Choroid plexus epithelial cell (primary cell): ENCODE results near the gene MYH9.

Experiments
- DNase-seq: peaks from one replicate; pipeline ENCODE4 v3.0.0-alpha.2; 2010; ENCODE audit warnings: low read depth
- H3K4me3 ChIP-seq: 2 replicates; pipeline ENCODE4 v1.5.1; 2011; ENCODE audit warnings: low read depth, mild to moderate bottlenecking, control low read depth, low read length, moderate library complexity
- TF ChIP-seq, protein P1 (sequence below): conservative IDR thresholded peaks from 2 replicates; pipeline ENCODE4 v1.5.1; 2011; ENCODE audit warnings: low read depth, mild to moderate bottlenecking, control low read depth, inconsistent platforms, low read length, moderate library complexity

Gene MYH9

DNA sequence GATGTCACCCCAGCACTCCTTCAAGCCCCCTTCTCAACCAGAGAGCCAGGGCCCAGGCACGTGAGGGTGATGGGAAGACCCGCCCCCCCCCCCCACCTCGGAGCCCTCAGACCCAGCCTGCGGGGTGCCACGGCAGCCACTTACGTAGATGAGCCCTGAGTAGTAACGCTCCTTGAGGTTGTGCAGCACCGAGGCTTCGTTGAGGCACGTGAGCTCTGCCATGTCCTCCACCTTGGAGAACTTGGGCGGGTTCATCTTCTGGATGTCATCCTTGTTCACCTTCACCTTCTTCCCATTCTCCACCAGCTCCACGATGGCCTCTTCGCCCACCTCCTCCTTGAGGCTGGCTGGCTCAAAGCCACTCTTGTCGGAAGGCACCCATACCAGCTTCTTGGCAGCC lies 39.0 kb downstream of the MYH9 start:
- H3K4me3 ChIP-seq, result no peak overlapping the region
- TF ChIP-seq, protein P1, sequence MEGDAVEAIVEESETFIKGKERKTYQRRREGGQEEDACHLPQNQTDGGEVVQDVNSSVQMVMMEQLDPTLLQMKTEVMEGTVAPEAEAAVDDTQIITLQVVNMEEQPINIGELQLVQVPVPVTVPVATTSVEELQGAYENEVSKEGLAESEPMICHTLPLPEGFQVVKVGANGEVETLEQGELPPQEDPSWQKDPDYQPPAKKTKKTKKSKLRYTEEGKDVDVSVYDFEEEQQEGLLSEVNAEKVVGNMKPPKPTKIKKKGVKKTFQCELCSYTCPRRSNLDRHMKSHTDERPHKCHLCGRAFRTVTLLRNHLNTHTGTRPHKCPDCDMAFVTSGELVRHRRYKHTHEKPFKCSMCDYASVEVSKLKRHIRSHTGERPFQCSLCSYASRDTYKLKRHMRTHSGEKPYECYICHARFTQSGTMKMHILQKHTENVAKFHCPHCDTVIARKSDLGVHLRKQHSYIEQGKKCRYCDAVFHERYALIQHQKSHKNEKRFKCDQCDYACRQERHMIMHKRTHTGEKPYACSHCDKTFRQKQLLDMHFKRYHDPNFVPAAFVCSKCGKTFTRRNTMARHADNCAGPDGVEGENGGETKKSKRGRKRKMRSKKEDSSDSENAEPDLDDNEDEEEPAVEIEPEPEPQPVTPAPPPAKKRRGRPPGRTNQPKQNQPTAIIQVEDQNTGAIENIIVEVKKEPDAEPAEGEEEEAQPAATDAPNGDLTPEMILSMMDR, result no peak
- no peak for DNase-seq

DNA sequence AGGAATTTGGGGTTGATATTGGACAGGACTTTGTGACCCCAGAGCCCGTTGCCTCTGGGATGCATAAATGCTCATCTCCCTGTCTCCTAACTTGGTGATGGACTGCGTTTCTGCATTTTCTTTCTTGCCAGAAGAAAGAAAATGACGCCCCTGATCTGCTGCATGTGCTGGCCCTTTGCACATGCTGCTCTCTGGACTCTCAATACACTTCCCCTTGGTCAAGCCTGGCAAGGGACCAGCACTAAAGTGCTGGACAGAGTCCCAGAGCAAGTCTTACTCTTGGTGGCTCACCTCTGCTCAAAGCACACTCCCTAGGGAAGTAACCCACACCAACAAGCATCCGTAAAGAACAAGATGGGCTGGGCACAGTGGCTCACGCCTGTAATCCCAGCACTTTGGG lies 40.7 kb downstream of the MYH9 start:
- DNase-seq, result no peak
- TF ChIP-seq, protein P1, result no peak
- no peak overlapping the region for H3K4me3 ChIP-seq

DNA sequence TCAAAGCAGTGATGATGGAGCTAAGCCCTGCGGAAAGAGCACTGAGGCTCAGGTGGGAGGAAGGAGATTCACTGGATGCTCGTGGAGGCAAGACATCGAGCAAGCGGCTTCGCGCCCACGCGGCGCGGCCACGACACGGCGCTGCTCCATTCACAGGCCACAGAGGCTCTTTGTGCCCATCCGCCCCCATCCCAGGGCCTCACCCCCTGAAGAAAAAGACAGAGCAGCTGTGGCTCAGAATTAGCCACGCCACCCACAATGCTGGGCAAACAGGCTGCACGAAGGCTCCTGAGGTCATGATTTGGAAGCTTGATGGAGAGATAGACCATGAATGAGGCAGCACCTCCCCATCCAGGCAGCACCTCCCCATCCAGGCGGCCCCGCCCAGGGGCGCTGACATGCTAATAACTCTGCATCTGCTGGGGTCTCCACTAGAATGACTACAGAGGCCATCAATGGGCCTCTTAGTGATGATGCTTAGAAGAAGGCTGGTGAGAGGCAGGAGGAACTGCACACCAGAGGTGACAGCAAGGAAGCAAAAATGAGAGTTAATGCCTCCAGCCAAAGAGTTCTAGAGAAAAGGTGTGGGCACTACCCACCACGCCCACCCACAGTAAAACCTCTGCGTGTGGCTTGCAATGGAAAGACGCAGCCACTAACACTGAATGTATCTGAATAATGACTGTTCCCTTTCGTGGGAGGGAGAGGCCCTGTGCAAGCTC lies 43.5 kb downstream of the MYH9 start:
- H3K4me3 ChIP-seq, result no peak overlapping the region
- TF ChIP-seq, protein P1, result no peak
- no peak for DNase-seq

DNA sequence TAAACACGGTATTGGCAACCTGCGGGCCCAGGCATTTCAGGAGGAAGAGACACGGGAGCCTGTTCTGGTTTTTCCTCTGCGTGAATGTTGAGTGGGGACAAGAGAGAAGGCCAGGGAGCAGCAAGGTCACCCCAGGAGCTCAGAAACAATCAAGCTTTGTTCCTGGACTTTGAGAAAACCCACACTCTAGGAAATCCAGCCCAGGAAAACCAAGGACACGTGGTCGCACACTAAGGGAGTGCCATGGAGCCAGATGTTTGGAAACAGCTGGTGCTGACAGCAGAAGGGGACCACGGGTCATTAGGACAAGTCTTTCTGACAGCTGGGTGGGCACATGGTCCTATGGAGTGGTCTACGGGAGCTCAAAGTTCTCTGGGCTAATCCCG lies 44.1 kb downstream of the MYH9 start:
- DNase-seq, result no peak
- TF ChIP-seq, protein P1, result no peak
- H3K4me3 ChIP-seq, result no peak overlapping the region

DNA sequence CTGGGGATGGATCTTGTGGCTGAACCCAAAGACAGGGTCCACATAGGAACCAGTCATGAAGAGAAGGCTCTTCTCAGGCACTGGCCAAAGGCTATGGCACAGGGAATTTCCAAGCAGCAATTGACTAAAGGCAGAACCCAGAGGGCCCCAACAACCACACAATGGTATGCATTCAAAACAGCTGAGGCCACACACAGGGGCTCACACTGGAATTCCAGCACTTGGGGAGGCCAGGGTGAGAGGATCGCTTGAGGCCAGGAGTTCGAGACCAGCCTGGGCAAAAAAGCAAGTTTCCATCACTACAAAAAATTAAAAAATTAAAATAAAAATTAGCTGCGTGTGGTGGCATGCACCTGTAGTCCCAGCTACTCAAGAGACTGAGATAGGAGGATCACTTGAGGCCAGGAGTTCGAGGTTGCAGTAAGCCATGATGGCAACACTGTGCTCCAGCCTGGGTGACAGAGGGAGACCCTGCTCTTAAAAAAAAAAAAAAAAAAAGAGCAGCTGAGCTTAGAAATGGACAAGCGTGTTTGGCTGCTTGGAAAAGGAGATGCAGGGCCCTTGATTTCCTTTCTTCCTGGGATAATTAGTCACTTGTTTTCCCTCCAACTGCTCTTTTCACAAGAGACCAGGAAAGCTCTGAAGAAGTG lies 44.6 kb downstream of the MYH9 start:
- no peak for DNase-seq
- TF ChIP-seq, protein P1, result no peak
- H3K4me3 ChIP-seq, result no peak overlapping the region

- no peak overlapping the region for H3K4me3 ChIP-seq
- TF ChIP-seq, protein P1, result no peak
- no peak for DNase-seq
Observed at GRCh38 chr22:36341640-36342041, 46.1 kb downstream of the MYH9 start.

DNA sequence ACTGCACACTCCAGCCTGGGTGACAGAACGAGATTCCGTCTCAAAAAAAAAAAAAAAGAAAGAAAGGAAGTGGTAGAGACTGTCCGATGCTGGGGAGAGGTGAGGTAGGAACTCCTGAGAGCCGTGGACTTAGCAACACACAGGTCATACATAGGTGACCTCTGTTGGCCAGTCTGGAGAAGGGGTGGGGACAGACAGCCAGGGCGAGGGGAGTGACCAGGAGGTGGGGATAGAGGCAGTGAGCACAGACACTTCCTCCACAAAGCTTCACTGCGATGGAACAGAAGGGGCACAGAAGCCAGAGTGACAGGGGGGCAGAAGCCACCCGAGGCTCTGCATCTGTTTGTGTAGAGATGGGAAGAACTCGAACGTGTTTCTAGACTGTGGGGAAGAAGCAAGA lies 47.1 kb downstream of the MYH9 start:
- TF ChIP-seq, protein P1, result no peak
- DNase-seq, result no peak
- no peak overlapping the region for H3K4me3 ChIP-seq
